Stimulated activated naive B cell treated with anti-CD40 and anti-IgM and Interleukin-4, amounts not matched to agents 10 μg/mL and 1 μg/mL and 100 μg/mL, for 72 hours (primary cell): ENCODE data around the gene SHISA4.

ENCODE experiments used
- ATAC-seq, 2 donors: fragments of 150-1000 bp; cut with Tn5 transposase; replicated peaks; 2 replicates each; pipeline ENCODE4 v1.10.0; 2021; ENCODE audit warnings: moderate library complexity in 1 of 2
- DNase-seq: peaks from one replicate; pipeline ENCODE4 v3.0.0; 2021
- H3K27ac Mint-ChIP-seq: one replicate; pipeline ENCODE4 v1.8.0; 2022; ENCODE audit warnings: mild to moderate bottlenecking, mixed read lengths
- H3K27me3 Mint-ChIP-seq, 2 donors: one replicate each; pipeline ENCODE4 v1.8.0; 2022; ENCODE audit warnings: mixed read lengths in 2 of 2
- H3K36me3 Mint-ChIP-seq, 2 donors: one replicate each; pipeline ENCODE4 v1.8.0; 2022; ENCODE audit warnings: mixed read lengths in 2 of 2, mild to moderate bottlenecking in 1 of 2
- H3K4me1 Mint-ChIP-seq, 2 donors: one replicate each; pipeline ENCODE4 v1.8.0; 2022; ENCODE audit warnings: mixed read lengths in 2 of 2, mild to moderate bottlenecking in 1 of 2
- H3K4me3 Mint-ChIP-seq, 2 donors: one replicate each; pipeline ENCODE4 v1.8.0; 2022; ENCODE audit warnings: mild to moderate bottlenecking in 2 of 2, mixed read lengths in 2 of 2, moderate library complexity in 1 of 2
- H3K9me3 Mint-ChIP-seq, 2 donors: one replicate each; pipeline ENCODE4 v1.8.0; 2022; ENCODE audit warnings: mixed read lengths in 2 of 2, mild to moderate bottlenecking in 1 of 2

The SHISA4 gene

DNA sequence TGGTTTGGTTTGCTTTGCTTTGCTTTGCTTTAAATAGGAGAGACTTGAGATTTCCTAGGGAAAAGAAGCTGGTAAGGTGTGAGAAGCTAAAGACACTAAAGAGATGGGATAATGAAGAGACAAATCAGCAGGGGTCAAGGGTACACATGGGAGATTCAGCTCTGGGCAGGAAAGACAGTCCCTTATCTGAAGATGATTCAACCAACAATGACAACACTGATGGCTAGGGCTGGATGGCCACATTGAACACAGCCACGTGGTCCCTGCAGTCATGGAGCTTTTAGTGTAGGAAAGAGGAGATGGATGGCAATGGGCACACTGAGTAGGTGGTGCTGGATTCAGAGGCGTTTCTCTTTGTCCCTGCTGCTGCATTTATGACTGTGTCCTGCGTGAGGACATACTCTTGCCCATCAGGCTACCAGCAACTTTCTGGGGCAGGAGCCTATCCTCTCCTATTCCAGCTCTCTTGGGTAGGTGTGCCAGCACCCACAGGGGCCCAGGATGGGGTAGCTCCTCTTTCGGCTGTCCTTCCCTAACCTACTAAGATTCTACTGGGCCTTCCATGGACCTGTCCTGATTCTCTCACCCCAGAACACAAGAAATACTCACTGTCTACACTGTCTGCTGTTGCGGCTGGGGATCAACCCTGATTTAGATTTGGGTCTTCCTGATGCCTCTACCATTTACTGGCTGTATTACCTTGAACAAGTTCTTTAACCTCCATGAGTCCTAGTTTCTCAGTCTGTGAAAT, 1.4 kb upstream of the SHISA4 start:
- H3K9me3 Mint-ChIP-seq: no peaks in the 10 kb centered on the region
- H3K27me3 Mint-ChIP-seq: peaks cover 49 to 52% of the 10 kb centered on the region in 2 donors
- H3K36me3 Mint-ChIP-seq: no peaks in the 10 kb centered on the region
- H3K27ac Mint-ChIP-seq: no peak overlapping the region
- ATAC-seq: no peak
- H3K4me3 Mint-ChIP-seq: peak overlapping the region in 1 of 2 donors; percentile 10
- DNase-seq: no peak
- peaks cover 15 to 25% of the 10 kb centered on the region in 2 donors for H3K4me1 Mint-ChIP-seq

DNA sequence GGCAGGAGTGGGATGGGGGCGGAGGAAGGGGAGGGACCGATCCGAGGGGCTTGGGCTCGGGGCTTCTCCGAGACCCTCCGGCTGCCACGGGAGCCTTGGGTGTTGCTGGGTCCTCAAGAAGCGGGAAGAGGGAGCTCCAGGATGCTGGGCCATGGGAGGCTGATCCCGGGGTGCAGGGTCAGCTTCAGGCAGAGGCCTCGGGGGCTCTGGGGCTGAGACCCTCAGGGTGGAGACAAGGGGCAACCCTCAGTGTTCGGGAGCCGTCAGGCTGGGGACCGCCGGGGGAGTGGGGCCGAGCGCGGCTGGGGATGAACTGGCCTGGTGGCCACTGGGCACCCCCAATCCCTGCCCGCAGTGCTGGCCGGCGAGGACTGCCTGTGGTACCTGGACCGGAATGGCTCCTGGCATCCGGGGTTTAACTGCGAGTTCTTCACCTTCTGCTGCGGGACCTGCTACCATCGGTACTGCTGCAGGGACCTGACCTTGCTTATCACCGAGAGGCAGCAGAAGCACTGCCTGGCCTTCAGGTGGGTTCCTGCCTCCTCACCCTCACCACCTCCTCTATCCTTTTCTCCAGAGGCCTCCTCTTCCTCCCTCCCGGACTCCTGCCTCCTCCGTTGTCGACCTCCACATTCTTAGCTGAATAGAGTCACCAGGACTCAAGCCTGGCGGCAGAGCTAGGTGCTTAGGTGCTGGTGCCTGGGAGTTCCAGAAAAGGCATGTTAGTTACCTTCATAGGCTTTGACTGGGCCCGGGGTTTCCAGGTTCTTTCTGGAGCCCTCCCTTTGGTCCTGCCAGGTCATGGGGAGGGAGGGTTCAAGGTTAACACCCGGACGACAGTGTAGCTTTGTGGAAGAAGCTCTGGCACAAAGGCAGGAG, 631 bp downstream of the SHISA4 start:
- Mint-ChIP-seq H3K4me3 (peak overlapping the region; percentile 76 to 79), H3K36me3 (no peaks in the 10 kb centered on the region), H3K27ac (no peak overlapping the region), H3K4me1 (peaks cover 7 to 11% of the 10 kb centered on the region in 2 donors), H3K27me3 (peaks cover 65 to 71% of the 10 kb centered on the region in 2 donors), H3K9me3 (no peaks in the 10 kb centered on the region)
- no peak for ATAC-seq
- no peak for DNase-seq

DNA sequence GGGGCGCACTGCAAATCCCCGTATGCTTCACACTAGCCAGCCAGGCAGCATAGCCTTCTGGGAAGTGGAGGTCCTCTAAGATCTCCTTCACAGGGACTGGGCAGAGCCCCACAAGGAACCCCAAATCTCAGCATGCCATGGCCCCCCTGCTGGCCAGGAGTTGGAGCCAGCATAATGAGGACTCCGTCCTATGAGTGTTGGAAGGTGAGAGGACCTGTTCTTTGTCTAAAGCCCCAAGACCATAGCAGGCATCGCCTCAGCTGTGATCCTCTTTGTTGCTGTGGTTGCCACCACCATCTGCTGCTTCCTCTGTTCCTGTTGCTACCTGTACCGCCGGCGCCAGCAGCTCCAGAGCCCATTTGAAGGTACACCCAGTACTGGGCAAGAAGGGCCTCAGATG, 1.5 kb downstream of the SHISA4 start:
- Mint-ChIP-seq H3K4me1 (peaks cover 5 to 7% of the 10 kb centered on the region in 2 donors), H3K4me3 (no peak overlapping the region), H3K36me3 (no peaks in the 10 kb centered on the region), H3K9me3 (no peaks in the 10 kb centered on the region), H3K27ac (no peak overlapping the region), H3K27me3 (peaks cover 67 to 77% of the 10 kb centered on the region in 2 donors)
- DNase-seq: no peak
- no peak for ATAC-seq

DNA sequence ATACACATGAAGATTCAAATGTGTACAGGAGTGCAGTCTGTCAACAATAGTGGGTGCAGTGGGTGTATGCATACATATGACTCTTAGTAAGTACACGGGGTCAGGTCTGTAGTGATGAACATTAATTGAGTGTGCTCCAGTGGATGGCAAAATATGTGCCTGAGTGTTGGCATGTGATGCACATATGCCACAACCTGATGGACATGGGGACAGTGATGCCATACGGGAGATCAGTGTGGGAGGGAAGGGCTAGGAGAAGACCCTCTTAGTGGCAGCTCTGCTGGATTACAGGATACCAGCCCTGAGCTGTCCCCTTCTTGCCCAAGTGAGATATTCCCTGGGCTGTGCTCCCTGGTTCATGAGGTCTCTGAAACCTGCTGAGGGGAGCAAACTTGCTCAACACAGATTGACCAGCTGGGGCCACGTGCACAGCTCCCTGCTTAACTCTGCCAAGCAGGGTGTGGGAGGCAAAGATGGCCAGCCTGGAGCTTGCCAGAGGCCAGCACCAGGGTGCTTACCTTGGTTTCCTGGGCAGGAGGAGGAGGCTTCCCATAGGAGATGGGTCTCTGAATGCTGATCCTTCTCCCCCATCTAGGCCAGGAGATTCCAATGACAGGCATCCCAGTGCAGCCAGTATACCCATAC, 2.2 kb downstream of the SHISA4 start:
- no peak for DNase-seq
- Mint-ChIP-seq H3K36me3 (no peaks in the 10 kb centered on the region), H3K4me1 (peaks cover 7 to 8% of the 10 kb centered on the region in 2 donors), H3K27me3 (peaks cover 65 to 77% of the 10 kb centered on the region in 2 donors), H3K9me3 (no peaks in the 10 kb centered on the region), H3K27ac (no peak overlapping the region), H3K4me3 (no peak overlapping the region)
- no peak for ATAC-seq

DNA sequence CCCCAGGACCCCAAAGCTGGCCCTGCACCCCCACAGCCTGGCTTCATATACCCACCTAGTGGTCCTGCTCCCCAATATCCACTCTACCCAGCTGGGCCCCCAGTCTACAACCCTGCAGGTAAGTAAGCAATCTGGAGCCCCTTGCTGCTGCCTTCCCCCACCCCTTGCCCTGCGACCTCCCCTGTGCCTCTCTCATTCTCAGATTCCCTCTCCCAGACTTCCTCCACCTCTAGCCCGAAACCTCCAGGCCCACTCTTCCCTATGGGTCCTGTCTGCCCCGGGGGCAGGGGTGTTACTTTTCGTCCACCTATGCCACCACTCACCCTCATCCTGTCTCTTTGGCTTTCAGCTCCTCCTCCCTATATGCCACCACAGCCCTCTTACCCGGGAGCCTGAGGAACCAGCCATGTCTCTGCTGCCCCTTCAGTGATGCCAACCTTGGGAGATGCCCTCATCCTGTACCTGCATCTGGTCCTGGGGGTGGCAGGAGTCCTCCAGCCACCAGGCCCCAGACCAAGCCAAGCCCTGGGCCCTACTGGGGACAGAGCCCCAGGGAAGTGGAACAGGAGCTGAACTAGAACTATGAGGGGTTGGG, 2.9 kb downstream of the SHISA4 start:
- Mint-ChIP-seq H3K4me1 (peaks cover 11 to 12% of the 10 kb centered on the region in 2 donors), H3K27ac (no peak overlapping the region), H3K9me3 (no peaks in the 10 kb centered on the region), H3K4me3 (no peak overlapping the region), H3K27me3 (peaks cover 65 to 75% of the 10 kb centered on the region in 2 donors), H3K36me3 (no peaks in the 10 kb centered on the region)
- ATAC-seq (no peak), DNase-seq (no peak)

DNA sequence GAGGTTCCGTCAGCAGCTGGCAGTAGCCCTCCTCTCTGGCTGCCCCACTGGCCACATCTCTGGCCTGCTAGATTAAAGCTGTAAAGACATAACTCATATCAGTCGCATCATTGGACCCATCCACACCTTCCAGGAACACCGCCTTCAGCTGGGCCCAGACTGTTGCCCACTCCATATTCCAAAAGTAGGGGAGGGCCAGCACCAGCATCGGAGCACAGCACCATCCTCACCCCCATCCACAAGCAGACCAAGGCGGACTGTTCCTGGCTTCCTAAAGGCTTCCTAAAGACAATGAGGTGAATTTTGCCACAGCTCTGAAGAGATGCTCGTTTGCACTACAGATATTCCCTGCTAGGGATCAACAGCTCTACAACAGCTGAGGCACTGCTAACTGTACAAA, 3.5 kb downstream of the SHISA4 start:
- Mint-ChIP-seq H3K9me3 (no peaks in the 10 kb centered on the region), H3K36me3 (no peaks in the 10 kb centered on the region), H3K27me3 (peaks cover 59 to 70% of the 10 kb centered on the region in 2 donors), H3K27ac (no peak overlapping the region), H3K4me1 (peaks cover 11 to 12% of the 10 kb centered on the region in 2 donors), H3K4me3 (no peak overlapping the region)
- no peak for DNase-seq
- ATAC-seq: no peak

DNA sequence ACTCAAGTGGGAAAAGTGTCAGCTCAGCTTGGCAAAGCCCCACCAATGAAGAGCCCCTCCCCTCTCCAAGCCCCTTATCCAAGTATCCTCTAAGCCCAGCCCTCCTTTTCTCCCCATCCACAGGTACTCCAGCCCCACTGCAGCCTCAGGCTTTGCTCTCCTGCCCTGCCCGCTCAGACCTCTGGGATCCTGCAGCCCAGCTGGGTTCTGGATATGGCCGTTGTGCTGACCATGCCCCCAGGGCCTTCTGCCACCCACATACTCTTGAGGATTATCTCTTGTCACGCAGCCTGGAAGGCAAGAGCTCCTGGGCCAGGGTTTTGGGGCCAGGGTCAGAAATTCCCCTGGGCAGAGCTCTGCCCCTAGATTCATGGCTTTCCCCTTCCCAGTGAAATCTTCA, 4.7 kb downstream of the SHISA4 start:
- Mint-ChIP-seq H3K4me3 (no peak overlapping the region), H3K27me3 (peaks cover 49 to 65% of the 10 kb centered on the region in 2 donors), H3K4me1 (peaks cover 9 to 12% of the 10 kb centered on the region in 2 donors), H3K9me3 (no peaks in the 10 kb centered on the region), H3K36me3 (no peaks in the 10 kb centered on the region), H3K27ac (no peak overlapping the region)
- no peak for ATAC-seq
- no peak for DNase-seq

DNA sequence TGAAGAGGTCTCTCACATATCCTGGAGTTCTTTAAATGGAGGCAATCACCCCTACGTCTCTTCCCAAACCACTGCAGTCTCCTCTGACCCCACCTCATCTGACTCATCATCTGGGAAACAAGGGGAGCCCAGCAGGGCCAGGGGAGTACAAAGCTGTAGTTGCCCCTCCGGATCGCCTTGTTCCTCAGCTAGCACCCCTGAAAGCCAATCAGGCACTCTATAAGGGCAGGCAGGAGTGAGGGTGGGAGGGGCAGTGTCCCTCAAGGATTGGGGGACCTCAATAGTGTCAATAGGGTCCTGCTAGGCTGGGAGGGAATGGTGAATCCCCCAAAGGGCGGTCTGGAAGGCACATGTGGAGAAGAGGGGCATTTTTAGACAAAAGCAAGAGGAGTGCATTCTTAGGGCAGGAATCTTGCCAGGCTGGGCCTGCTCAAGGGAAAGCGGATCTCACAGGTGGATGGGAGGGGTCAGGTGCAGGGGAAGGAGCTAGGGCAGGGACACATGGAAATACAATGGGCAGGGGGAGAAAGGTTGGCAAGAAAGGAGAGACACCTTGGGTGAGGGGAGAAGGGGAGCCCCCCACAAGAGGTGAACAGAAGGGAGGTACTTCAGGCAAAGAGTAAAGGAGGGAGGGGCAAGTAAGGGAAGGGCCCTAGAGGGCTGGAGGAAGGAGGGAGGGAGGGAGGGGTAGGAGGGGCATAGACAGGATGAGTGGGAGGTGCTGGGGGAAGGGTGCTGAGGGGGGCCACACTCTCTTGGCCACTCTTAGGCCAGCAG, 5.8 kb downstream of the SHISA4 start:
- Mint-ChIP-seq H3K9me3 (no peaks in the 10 kb centered on the region), H3K27me3 (peaks cover 50 to 55% of the 10 kb centered on the region in 2 donors), H3K27ac (no peak overlapping the region), H3K4me3 (no peak overlapping the region), H3K36me3 (no peaks in the 10 kb centered on the region), H3K4me1 (peaks cover 5 to 9% of the 10 kb centered on the region in 2 donors)
- ATAC-seq: no peak
- no peak for DNase-seq

DNA sequence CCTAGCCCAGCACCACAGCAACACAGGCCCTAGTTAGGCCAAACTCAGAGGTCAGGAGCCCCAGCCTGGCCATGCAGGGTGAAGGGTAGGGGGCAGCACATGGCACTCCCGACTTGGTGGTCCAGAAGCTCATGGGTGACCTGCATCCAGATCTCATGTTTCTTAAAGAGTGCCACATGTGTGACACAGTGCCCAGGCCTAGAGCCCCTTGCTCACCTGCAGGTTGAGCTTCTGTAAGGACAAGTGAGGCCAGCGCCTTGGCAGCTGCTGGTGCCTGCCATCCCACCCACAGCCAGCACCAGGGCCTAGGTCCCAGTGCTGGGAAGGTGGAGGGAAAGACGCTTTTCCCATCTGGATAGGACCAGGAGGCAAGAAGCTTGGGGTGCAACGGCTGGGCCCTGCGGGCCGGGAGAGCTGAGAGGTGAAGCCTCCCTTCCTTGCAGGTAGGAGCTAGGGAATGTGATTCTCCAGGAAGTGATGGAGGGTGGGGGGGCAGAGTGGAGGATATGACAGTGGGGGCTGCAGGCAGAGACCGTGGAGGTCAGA, 6.5 kb downstream of the SHISA4 start:
- Mint-ChIP-seq H3K4me3 (no peak overlapping the region), H3K4me1 (peaks cover 5 to 10% of the 10 kb centered on the region in 2 donors), H3K9me3 (no peaks in the 10 kb centered on the region), H3K27ac (peak overlapping the region; percentile 70), H3K27me3 (peaks cover 49 to 58% of the 10 kb centered on the region in 2 donors), H3K36me3 (no peaks in the 10 kb centered on the region)
- no peak for ATAC-seq
- DNase-seq: no peak

DNA sequence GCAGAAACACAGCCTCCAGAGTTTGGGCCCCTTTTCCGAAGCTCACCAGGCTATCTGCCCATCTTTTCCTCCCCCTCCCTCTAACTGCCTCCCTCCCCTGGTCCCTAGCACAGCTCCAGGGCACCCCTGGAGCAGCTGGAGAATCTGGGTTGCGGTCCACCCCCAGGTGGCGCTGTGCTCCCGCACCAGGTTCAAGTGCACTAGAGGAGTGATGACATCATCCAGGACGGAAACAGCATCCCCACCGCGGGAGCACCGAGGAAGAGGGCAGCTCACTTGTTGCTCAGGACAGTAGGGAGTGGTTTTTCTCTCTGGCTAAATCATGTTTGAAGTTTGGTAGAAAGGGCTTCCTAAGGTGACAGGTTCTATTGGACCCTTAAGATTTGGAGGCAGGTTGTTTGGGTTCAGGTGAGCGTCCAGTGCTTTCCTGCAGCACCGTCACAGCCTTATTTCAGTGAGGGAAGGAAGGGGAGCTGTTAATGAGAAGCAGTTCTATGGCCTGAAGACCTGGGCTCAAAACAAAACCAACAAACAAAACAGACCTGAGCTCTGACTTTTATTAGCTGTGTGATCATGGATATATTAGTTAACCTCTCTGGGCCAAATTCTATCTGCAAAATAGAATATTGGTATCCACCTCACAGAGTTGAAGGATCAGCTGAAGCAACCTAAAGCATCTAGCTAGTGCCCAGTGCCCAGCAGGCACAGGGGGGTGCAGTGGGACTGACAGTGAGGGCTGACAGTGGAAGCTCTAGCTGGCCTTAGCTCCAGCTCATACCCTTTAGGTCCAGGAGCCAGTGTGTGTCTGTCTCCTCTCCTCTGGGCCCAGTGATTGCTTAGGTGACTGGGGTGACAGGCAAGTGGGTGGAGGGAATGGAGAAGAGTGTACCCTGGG, 7.5 kb downstream of the SHISA4 start:
- H3K27ac Mint-ChIP-seq: peak overlapping the region; percentile 37
- H3K27me3 Mint-ChIP-seq: peaks cover 44 to 55% of the 10 kb centered on the region in 2 donors
- peak overlapping the region; percentile 52 to 64 for H3K4me3 Mint-ChIP-seq
- no peaks in the 10 kb centered on the region for H3K9me3 Mint-ChIP-seq
- H3K36me3 Mint-ChIP-seq: no peaks in the 10 kb centered on the region
- H3K4me1 Mint-ChIP-seq: peaks cover 5 to 14% of the 10 kb centered on the region in 2 donors
- ATAC-seq (peak; percentile 93 to 96), DNase-seq (peak; percentile 69)

DNA sequence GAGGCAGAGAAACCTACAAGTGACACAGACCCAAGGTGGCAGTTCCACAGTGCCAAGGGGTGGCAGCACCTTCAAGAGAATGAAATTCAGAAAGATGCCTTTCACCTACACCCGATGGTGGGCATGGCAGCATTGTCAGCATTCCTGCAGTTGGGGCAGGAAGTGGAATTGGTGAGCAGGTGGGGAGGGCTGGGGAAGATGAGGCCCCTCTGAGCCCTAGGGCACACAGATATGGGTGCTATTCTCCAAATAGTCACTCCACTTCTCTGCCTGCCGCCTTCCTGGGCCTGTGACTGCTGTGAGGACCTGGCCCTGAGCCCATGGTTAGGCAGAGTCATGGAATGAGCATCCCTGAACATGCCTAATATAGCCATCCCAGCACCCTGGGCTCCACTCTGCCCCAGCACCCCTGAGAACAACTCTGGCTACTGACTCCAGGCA, 8.3 kb downstream of the SHISA4 start:
- DNase-seq (no peak), ATAC-seq (no peak)
- Mint-ChIP-seq H3K27ac (no peak overlapping the region), H3K9me3 (no peaks in the 10 kb centered on the region), H3K4me1 (peaks cover 5 to 14% of the 10 kb centered on the region in 2 donors), H3K4me3 (no peak overlapping the region), H3K36me3 (no peaks in the 10 kb centered on the region), H3K27me3 (peaks cover 36 to 47% of the 10 kb centered on the region in 2 donors)

DNA sequence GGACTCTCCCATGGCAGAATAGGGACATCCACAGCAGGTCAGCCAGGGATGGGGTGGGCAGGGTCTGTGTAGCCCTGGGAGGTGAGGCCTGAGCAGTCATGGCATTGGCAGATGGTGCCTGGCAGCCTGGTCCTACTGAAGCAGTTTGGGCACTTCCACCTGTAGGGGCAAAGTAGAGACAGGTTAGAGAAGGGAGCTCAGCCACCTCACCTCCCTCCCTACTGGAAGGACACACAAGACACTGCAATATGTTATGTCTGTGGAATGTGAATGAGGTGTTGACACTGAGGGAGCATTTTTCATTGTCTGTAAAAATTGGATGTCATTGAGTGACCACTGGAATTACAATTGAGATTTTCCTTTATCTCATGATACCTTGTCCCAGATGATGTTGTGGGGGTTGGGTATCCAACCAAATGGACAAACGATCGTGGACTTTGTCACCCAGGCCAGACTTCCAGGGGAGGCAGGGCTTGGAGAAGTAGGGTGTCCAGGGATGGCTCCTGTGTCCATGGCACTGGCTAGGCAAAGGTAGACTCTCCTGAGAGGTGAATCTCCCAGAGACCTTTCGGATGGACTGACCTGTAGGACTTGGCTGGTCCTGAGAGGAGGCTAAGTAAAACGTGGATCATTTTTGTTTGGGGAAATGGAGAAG, 9.7 kb downstream of the SHISA4 start:
- no peaks in the 10 kb centered on the region for H3K9me3 Mint-ChIP-seq
- H3K4me1 Mint-ChIP-seq: peaks cover 5 to 14% of the 10 kb centered on the region in 2 donors

More for the DNA sequence above, 9.7 kb downstream of the SHISA4 start:
- peaks cover 26 to 33% of the 10 kb centered on the region in 2 donors for H3K27me3 Mint-ChIP-seq
- DNase-seq (no peak), ATAC-seq (no peak)
- H3K27ac Mint-ChIP-seq: no peak overlapping the region
- H3K4me3 Mint-ChIP-seq: no peak overlapping the region
- H3K36me3 Mint-ChIP-seq: no peaks in the 10 kb centered on the region
